ENCODE results near the gene MTRFR. TPM values are rescaled to one million over a fixed set of nuclear protein-coding genes. Genes with fewer than 3 reads are reported as not detected.

The MTRFR gene
- polyA plus RNA-seq, 1 donor (not counting 4 experiments of a cell fraction or from before 2014, with no cell fraction given), result 8.5 TPM

GRCh38 chr12:123269395-123269892, 36.2 kb downstream of the MTRFR start:
- Histone ChIP-seq H4K20me1 (ENCODE audit: control insufficient read depth, extremely low read depth, insufficient read depth, low read length) (peaks cover 7% of the 10 kb centered on the region), H3K9ac (ENCODE audit: control insufficient read depth, extremely low read depth, insufficient read depth, low read length) (peak overlapping the region; percentile 71), H3K4me3 (ENCODE audit: control insufficient read depth in 2 of 3, extremely low read depth in 1 of 3, insufficient read depth in 2 of 3, low read depth in 1 of 3, low read length in 3 of 3) (peak overlapping the region; percentile 86 to 94 (median 89)), H3K36me3 (ENCODE audit: control insufficient read depth in 2 of 2, extremely low read depth in 1 of 2, insufficient read depth in 2 of 2, low read length in 2 of 2) (peaks cover 20% of the 10 kb centered on the region in 2 experiments), H3K4me1 (ENCODE audit: control insufficient read depth, extremely low read depth, insufficient read depth, low read length) (peaks cover 11% of the 10 kb centered on the region), H3K9me1 (ENCODE audit: control insufficient read depth, extremely low read depth, insufficient read depth, low read length) (no peaks in the 10 kb centered on the region), H3K9me3 (ENCODE audit: control insufficient read depth, low read depth, low read length) (no peaks in the 10 kb centered on the region), H3K27me3 (ENCODE audit: control insufficient read depth, extremely low read depth, insufficient read depth, low read length) (no peaks in the 10 kb centered on the region), H3K27ac (ENCODE audit: control insufficient read depth, insufficient read depth, low read length) (no peak overlapping the region), H3K79me2 (ENCODE audit: control insufficient read depth, insufficient read depth, low read length) (peaks cover 54% of the 10 kb centered on the region), H2AFZ (ENCODE audit: control insufficient read depth, low read length) (no peak overlapping the region), H3K4me2 (ENCODE audit: control insufficient read depth, extremely low read depth, insufficient read depth, low read depth, low read length) (peak overlapping the region; percentile 94)
- no peak for DNase-seq (ENCODE audit: low read depth, low spot score)
- no peak for TF ChIP-seq CTCF (optimal IDR thresholded peaks at IDR 0.05 in 1 of 3, IDR thresholded peaks at IDR 0.05 in 1 of 3, conservative IDR thresholded peaks at IDR 0.05 in 1 of 3; ENCODE audit: extremely low read depth in 1 of 3, insufficient read depth in 2 of 3, low read length in 3 of 3)
- no peak for TF ChIP-seq EZH2 (IDR thresholded peaks at IDR 0.05; ENCODE audit: low read length)
- dilution Hi-C loops (cut with MboI; ENCODE audit: extremely low pct_ligation_motif_present, low sequenced_read_pairs), result no loop called here
- no peak for FAIRE-seq

GRCh38 chr12:123269896-123270213, 36.6 kb downstream of the MTRFR start:
- Histone ChIP-seq H3K4me3 (ENCODE audit: control insufficient read depth in 2 of 3, extremely low read depth in 1 of 3, insufficient read depth in 2 of 3, low read depth in 1 of 3, low read length in 3 of 3) (peak overlapping the region; percentile 86 to 94 (median 89)), H4K20me1 (ENCODE audit: control insufficient read depth, extremely low read depth, insufficient read depth, low read length) (peaks cover 7% of the 10 kb centered on the region), H3K9me3 (ENCODE audit: control insufficient read depth, low read depth, low read length) (no peaks in the 10 kb centered on the region), H2AFZ (ENCODE audit: control insufficient read depth, low read length) (no peak overlapping the region), H3K4me1 (ENCODE audit: control insufficient read depth, extremely low read depth, insufficient read depth, low read length) (peaks cover 11% of the 10 kb centered on the region), H3K79me2 (ENCODE audit: control insufficient read depth, insufficient read depth, low read length) (peaks cover 51% of the 10 kb centered on the region), H3K27me3 (ENCODE audit: control insufficient read depth, extremely low read depth, insufficient read depth, low read length) (no peaks in the 10 kb centered on the region), H3K4me2 (ENCODE audit: control insufficient read depth, extremely low read depth, insufficient read depth, low read depth, low read length) (peak overlapping the region; percentile 94), H3K36me3 (ENCODE audit: control insufficient read depth in 2 of 2, extremely low read depth in 1 of 2, insufficient read depth in 2 of 2, low read length in 2 of 2) (peaks cover 18 to 19% of the 10 kb centered on the region in 2 experiments), H3K27ac (ENCODE audit: control insufficient read depth, insufficient read depth, low read length) (peak overlapping the region; percentile 29), H3K9ac (ENCODE audit: control insufficient read depth, extremely low read depth, insufficient read depth, low read length) (peak overlapping the region; percentile 71), H3K9me1 (ENCODE audit: control insufficient read depth, extremely low read depth, insufficient read depth, low read length) (no peaks in the 10 kb centered on the region)
- DNase-seq (ENCODE audit: low read depth, low spot score) (no peak), FAIRE-seq (no peak)
- TF ChIP-seq EZH2 (IDR thresholded peaks at IDR 0.05; ENCODE audit: low read length) (no peak), CTCF (optimal IDR thresholded peaks at IDR 0.05 in 1 of 3, IDR thresholded peaks at IDR 0.05 in 1 of 3, conservative IDR thresholded peaks at IDR 0.05 in 1 of 3; ENCODE audit: extremely low read depth in 1 of 3, insufficient read depth in 2 of 3, low read length in 3 of 3) (no peak)
- dilution Hi-C loops (cut with MboI; ENCODE audit: extremely low pct_ligation_motif_present, low sequenced_read_pairs), result no loop called here

All from keratinocyte (primary cell).